HG03378 (cell line): ENCODE results near the gene DCDC2C.

Experiments used
- ATAC-seq: cut with Tn5 transposase; IDR thresholded peaks from one replicate; pipeline ENCODE4 v1.9.1; 2021; ENCODE audit warnings: mild to moderate bottlenecking, moderate library complexity; ENCODE audit not compliant: unreplicated experiment

DCDC2C gene

GRCh38 chr2:3742743-3743508, 39.6 kb downstream of the DCDC2C start:
- ATAC-seq, result no peak

DNA sequence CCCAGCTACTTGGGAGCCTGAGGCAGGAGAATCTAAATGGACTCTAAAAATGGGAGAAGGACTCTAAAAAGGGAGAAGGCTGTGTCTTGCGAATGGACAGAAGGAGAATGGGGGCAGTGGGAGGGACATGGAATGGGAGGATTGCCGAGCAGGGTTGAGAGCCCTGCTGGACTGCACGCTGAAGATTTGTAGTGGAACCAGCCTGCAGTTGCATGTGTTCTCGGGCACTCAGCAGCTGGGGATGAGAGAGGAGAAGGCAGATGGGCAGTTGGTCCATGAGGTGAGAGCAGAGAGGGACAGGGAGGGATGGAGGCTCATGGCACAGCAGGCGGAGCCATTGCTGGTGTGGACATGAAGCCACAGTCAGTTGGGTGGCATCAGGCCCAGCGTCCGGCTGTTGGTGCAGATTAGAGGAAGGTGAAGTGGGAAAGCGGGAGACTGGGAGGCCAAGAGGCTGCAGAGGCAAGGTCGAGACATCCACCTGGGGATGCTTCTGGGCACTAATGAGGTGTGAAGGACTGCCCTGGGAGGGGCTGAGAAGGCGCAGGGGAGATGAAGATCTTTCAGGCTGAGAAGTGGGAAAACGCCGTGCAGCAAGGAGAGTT, 40.7 kb downstream of the DCDC2C start:
- ATAC-seq, result no peak

- ATAC-seq, result no peak
These were observed 42.5 kb downstream of the DCDC2C start for GRCh38 chr2:3745920-3746319.

DNA sequence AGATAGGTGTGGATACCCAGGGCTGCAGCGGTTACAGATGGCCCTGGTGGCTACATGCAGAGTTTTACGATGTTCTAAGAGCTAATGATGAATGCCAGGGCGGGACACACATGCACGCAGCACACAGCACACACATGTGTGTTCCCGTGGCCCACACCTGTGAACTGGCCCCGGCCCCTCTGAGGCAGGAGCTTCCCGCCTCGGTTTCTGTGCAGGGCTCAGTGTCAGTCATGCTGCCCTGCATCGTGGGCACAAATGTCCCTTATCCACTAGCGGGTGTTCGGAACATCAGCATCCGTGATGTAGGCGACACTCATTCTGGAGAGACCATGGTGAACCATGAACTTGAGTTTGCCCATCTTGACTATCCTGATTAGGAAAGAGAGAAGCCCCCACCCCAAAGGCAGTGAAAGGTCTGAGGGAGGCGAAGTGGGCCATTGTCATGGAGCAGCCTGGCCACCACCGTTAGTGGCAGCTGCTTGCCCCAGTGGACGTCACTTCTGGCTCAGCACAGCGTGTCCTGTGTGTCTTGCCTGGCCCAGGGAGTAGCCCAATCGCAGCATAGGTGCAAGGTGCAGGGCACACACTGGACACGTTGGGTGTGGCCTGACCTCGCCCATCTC, 43.8 kb downstream of the DCDC2C start:
- ATAC-seq, result no peak

DNA sequence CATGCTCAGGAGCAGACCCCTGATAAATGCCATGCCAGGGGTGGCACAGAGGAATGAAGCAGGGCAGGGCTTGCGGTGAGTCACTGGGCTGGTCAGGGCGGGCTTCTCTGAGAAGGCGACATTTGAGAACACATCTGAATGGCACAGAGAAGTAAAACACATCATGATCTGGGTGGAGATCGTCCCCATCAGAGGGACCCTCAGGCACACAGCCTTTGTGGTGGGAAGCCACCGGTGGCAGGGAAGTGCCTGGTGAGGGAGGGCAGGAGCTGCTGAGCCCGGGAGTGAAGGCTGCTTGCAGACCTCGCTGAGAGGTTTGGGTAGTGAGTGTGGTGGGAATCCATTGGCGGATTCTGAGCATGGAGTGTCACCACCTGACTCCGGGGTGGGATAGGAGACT, 44.5 kb downstream of the DCDC2C start:
- ATAC-seq, result no peak

GRCh38 chr2:3749201-3749600, 45.8 kb downstream of the DCDC2C start:
- no peak for ATAC-seq

DNA sequence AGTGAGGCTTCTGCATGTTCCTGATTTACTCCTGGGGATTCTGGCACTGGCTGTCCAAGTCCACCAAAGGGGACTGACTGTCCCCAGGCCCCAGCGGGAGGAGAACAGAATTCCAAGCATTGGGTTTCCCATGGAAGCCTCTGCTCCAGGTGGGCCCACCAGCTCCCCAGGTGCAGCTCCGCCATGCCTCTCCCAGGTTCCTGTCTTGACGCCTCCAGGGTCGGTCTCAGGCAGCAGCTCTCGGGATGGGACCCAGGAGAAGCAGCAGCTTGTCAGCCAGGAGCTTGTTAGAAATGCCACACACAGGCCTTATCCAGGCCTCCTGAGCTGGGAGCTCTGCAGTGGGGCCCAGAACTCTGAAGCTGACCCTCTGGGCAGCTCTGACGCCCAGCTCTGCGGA, 47.9 kb downstream of the DCDC2C start:
- no peak for ATAC-seq

DNA sequence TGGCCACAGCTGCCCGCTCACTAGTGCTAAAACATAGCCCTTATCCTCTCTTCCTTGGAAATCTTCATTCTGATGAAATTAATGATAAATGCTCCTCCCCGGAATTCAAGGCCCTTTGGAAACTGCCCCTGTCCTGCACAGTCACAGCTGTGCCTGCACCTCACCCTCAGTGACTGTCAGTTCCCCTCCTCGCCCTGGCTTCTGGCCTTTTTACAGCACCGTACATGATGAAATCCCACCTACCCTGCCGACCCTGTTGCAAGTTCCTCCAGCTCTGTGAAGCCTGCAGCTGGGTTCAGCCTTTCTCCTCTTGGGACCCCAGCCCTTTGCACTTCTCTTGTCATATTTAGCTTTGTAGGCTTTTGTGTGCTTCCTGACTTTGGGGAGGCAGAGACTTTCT, 48.4 kb downstream of the DCDC2C start:
- ATAC-seq, result no peak

- no peak for ATAC-seq
These were observed 49.0 kb downstream of the DCDC2C start for GRCh38 chr2:3752376-3752775.

GRCh38 chr2:3753561-3753960, 50.2 kb downstream of the DCDC2C start:
- no peak for ATAC-seq

DNA sequence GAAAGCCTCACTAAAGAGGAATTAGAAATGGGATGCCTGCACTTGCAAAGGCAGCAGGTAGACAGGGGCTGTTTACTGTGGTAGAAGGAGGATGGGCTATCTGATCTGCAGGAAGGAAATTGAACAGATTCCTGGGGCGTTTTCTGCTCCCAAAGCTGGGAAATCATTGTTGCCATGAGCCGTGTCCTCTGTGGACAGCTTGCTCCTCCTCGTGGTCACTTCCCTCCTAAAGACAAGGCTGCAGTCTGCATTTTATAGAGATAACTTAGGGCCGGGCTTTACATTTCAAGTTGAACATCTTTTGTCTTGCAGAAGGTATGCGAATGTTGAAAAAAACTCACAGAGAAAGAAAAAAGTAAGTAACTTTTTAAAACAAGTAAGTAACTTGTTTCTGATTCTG, 50.9 kb downstream of the DCDC2C start:
- ATAC-seq, result no peak

GRCh38 chr2:3754795-3755194, 51.4 kb downstream of the DCDC2C start:
- ATAC-seq, result no peak

- ATAC-seq, result no peak
These were observed 51.9 kb downstream of the DCDC2C start for GRCh38 chr2:3755277-3755676.

DNA sequence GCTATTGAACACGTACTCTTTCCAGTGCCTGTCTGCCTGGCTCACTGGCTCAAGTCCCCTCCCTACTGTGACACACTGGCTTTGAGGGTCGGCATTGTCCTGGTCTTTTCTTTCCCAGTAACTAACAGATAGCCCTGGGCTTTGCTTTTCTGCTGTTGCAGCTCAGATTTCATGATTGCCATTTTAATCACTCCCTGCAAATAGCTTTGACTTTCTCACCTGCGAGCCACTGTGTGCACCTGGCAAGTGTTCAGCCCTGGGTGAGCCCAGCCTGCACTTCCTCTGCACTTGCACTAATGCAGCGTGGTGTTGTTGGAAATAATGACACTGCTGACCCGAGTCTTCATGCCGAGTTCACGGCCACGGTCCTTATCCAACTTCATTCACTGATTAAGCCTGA, 52.9 kb downstream of the DCDC2C start:
- ATAC-seq, result no peak

- ATAC-seq, result no peak
These were observed 55.5 kb downstream of the DCDC2C start for GRCh38 chr2:3758906-3759305.

GRCh38 chr2:3759331-3759730, 56.0 kb downstream of the DCDC2C start:
- no peak for ATAC-seq

DNA sequence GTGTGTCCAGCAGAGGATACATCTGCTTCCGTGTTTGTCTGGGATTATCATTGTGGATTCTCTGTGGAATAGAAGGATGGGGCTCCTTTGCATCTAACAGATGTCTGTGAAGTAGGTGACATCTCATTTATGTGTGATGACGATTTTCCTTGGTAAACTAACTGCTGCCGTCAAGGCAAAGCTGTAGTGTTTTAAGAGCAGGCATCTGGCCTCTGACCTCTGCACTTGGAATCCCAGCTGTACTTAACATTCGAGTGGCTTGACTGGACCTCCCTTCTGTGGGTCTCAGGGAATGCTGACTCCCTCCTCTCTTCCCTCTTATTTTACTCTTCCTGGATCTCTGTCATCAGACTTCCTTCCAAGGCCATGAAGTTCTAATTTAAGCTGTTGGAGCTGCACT, 56.4 kb downstream of the DCDC2C start:
- no peak for ATAC-seq

GRCh38 chr2:3761272-3761671, 57.9 kb downstream of the DCDC2C start:
- no peak for ATAC-seq

- no peak for ATAC-seq
These were observed 59.5 kb downstream of the DCDC2C start for GRCh38 chr2:3762771-3763447.

- no peak for ATAC-seq
These were observed 63.4 kb downstream of the DCDC2C start for GRCh38 chr2:3766824-3767223.

DNA sequence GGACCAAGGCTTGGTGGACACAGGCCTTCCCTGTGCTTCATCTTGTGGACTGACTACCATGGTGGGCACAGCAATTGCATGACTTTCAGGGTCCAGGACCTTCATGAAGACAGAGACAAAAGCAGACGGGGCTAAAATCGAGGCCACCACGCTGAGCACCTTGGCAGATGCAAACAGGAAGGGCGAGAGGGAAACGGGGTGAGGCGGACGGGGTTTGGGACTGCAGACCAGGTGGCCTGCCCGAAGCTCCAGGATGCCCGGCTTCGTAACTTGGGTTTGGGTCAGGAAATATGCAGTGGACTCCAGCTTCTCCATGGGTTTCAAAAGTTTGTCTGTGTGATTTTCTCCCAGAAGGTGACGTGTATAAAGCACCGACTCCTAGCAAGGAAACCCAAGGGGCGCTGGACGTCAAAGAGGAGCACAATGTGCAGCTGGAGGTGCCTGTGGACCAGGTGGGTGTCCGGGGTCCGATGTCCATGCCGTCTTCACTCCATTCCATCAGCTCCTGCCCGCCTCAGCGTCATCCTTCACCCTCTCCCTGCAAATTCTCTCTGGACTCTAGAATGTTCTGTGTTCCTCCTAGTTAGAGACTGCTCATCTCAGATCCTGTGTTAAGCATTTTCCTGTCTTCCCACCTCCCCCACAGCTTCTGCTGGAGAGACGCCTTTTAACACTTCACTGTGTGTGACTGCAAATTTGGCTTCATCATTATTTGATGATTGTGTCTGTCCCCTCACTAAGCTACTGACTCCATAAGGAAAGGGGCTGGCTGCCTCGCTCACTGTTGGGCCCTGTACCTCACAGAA, 65.8 kb downstream of the DCDC2C start:
- no peak for ATAC-seq
